Hepatic stellate cell (primary cell): ENCODE data around the gene SLC7A6.

Source experiments
- DNase-seq: peaks from one replicate; pipeline ENCODE4 v3.0.0; 2011; ENCODE audit warnings: low spot score

The SLC7A6 gene

DNA sequence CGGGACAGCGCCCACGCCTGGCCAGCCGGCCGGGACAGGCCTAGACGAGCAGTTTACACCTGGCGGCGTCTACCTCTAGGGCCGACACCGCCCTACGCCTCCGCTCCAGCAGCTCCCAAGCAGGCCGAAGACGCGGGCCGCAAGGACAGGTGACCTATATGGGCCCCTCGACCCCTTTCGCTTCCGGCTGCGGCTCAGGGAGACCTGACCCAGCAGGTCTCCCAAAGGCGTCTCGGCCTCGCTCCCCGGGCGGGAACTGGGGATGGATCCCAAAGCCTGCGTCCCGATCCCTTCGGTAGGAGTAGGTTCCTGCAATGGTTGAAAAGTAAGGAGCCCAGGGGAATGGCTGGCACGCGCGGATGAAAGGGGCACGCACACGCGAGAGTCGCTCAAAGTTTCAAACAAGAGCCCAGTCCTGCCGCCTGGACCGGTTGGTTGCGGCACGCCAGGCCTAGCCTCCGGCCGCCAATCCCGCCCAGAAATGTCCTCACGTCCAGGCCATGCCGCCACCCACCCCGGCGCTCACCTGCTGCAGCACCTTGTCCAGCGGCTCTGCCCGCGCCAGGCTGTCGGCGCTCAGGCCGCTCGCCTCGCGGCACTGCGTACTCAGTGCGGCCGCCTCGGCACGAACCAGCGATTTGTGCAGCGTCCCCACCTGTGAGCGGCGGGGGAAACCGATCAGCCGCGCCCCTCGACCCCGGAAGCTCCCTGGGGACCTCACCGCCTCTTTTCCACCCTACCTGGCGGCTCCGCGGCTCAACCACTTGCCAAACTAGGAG, 29.0 kb upstream of the SLC7A6 start:
- no peak for DNase-seq

DNA sequence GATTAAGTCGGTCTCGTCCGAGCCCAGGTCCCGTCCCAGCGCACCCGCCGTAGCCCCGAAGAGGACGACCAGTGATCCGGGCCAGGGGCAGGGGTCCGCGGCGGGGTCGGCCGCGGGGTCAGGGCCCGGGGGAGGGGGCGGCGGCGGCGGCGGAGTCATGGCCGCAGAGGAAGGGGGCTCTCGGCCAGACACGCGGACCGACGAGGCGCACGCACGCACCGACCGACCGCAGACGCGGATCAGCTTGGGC, 28.5 kb upstream of the SLC7A6 start, which contains the start of gene ESRP2:
ESRP2 (minus strand) TSS at position 241 of the 250 bp plus-strand sequence; CDS start at position 159, 82 bp downstream.
- DNase-seq: no peak

DNA sequence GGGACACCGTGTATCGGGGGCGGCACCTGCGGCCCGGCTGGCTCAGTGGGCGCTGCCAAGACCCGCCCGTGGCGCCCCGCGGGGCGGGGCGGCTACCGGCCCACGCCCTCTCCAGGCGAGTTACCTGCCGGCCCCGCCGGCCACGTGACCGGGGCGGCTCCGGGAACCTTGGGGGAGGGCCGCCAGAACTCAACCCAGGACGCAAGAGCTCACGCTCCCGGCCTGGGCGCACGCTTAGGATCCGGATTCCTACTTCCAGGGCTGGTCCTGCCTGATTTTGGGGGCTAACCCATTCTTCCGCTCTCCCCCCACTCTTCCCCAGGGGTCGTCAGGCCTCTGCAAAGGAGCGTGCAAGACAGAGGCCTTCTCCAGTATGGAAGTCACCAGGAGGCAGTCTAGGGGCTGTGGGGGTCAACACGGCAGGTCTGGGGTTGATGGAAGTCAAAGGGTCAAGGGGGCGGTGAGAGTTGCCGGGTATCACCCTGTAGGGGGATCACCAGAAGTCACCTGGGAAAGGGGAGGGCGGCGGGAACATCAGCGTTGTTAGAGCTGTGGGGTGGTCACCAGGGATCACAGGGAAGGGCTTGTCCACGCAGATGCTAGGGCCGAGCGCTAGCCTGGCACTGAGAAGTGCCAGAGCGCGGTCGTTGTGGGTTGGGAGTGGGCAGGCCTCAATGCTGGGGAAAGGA, 28.0 kb upstream of the SLC7A6 start:
- no peak for DNase-seq

- no peak for DNase-seq
Observed at GRCh38 chr16:68236826-68237242, 27.5 kb upstream of the SLC7A6 start.

GRCh38 chr16:68237243-68238028, 26.9 kb upstream of the SLC7A6 start:
- peak; percentile 100 for DNase-seq

- DNase-seq: no peak
Observed at GRCh38 chr16:68238029-68238345, 26.3 kb upstream of the SLC7A6 start.

- no peak for DNase-seq
Observed at GRCh38 chr16:68242085-68242484, 22.2 kb upstream of the SLC7A6 start.

GRCh38 chr16:68242926-68243858, 21.1 kb upstream of the SLC7A6 start:
- DNase-seq: no peak

DNA sequence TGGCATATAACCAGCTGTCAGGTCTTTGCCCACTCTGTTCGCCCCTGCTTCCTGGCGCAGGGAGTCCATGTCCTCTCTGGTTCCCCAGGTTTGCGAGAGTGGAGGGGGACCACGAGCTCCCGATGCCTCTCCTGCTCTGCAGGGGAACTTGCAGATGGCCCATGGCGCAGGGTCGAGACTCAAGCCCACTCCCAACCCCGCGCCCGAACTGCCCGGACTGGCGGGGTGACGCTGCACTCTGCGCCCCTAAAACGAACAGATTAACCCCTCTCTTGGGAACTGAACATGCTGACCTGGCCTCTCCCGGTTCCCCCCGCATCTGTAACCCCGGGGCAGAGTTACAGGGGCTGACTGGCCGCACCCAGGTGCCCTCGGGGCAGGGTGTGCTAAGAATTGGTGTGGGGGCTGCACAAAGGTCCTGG, 19.8 kb upstream of the SLC7A6 start:
- DNase-seq: no peak

DNA sequence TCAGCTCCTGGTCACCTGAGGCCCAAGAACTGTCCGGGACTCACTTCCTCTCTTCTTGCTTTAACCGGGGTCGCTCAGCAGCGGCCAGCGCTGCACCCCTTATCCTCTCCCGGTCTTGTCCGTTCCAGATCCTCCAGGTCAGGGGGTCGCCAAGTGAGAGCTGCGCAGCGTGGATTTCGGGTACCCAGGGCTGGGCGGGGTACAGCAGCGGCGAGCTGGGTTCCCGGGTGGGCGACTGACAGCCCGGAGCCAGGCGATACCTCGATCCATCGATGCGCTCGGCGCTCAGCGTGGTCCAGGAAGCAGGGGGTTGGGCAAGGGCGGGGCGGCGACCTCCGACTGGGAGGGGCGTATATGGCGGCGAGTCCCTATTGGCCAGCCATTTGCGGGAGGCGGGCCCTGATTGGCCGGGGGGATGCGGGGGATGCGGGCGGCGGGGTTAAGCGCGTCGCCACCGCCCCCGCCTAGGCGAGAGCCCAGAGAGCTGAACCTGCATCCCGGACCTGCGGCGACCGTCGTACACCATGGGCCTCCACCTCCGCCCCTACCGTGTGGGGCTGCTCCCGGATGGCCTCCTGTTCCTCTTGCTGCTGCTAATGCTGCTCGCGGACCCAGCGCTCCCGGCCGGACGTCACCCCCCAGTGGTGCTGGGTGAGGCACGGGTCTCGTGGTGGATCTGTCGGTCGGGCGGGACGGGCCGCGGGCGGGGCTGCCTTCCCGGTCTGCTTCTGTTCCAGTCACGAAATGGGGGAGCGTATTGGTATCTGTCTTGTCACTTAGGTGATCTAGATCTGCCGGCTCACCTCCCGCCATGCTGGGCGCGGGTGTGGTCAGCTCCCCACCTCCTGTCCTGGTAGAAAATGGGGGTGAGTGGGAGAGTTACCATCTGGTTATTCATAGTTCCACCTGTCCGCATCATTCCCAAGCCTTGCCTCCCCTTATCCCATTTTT, 19.1 kb upstream of the SLC7A6 start, which contains the start of gene PLA2G15:
PLA2G15 (plus strand) TSS at position 471 of the 951 bp plus-strand sequence; CDS start at position 525, 54 bp downstream.
- DNase-seq: peak; percentile 98

DNA sequence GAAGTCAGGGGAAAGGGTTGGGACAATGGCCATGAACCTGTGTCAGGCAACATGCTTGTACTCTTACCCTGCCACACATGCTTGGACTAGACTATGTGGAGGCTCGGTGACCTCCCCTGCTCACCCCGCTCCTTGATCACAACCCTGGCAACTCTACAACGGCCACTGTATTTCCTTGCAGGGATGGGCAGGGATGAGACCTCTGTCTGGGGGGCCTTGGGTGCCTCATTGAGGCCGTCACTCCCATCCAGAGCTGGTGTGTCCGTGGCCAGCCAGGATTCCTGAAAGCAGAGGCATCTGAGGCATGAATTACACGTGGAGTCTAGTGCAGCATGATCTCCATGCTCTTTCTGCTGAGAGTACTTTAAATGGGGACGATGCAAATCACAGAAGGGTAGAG, 18.2 kb upstream of the SLC7A6 start:
- DNase-seq: no peak

GRCh38 chr16:68246666-68247065, 17.7 kb upstream of the SLC7A6 start:
- no peak for DNase-seq

DNA sequence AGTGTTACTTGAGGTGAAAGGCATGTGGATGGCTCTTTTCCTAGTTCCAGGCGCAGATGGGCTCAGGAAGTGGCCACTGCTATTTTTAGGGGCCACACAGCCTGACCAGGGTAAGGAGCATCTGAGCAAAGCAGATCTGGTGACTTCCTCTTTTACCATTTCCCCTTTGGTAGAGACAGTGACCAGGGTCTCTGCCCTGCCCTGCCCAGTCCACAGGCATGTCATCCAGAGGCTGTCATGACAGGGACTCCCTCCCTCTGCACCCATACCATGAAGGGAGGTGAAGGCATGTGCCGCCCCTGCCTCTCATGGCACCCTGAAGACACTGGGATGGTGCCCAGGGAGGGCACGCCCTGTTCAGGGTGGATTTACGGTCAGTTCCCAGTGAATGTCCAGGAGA, 16.9 kb upstream of the SLC7A6 start:
- no peak for DNase-seq

GRCh38 chr16:68247932-68248331, 16.4 kb upstream of the SLC7A6 start:
- DNase-seq: no peak

DNA sequence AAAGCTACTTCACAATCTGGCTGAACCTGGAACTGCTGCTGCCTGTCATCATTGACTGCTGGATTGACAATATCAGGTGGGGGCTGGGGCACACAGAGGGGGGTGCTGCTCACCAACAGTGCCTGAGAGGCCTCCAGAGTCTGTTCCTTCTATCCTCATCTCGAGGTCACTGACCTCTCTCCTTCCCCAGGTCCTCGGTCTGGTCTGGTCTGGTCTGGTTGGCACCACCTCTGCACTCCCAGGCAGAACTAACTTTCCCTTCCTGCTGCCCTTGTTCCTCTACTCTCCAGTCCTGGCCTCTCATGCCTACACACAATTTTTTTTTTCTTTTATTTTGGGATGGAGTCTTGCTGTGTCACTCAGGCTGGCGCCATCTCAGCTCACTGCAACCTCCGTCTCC, 15.0 kb upstream of the SLC7A6 start:
- DNase-seq: no peak

DNA sequence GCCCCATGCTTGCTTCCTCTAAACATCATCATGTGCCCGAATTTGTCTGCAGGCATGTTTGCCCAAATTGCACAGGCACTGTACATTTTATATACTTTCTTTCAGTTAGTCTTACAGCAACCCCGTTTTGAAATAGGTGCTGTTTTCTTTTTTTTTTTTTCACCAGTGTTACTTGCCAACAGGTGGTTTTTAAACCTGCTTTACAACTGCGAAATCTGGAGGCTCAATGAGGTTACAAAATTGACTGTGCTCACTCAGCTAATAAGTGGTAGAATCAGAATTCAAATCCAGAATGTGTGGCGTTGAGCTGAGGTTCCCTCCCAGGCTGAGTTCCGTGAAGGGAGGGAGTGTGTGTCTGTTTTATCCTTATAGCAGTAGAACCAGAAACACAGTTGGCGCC, 13.4 kb upstream of the SLC7A6 start:
- no peak for DNase-seq

GRCh38 chr16:68251832-68252231, 12.5 kb upstream of the SLC7A6 start:
- no peak for DNase-seq

DNA sequence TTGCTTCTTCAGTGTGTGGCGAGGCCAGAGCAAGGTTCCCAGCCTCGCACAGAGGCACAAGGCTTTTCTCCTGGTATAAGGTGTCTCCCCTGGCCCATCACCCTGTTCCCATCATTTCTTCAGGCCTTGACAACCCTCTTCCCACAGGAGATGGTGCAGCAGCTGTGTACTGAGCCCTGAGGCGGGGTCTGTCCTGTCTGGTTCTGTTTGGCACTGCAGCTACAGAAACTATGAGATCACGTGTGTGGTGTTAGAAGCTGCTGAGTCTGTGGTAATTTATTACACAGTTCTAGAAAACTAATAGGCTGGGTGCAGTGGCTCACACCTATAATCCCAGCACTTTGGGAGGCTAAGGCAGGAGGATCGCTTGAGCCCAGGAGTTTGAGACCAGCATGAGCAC, 11.9 kb upstream of the SLC7A6 start:
- no peak for DNase-seq

GRCh38 chr16:68253721-68254120, 10.6 kb upstream of the SLC7A6 start:
- DNase-seq: no peak

GRCh38 chr16:68255712-68256111, 8.6 kb upstream of the SLC7A6 start:
- DNase-seq: no peak
